Keratinocyte (primary cell): Measurements from ENCODE around the gene ATAD3A. TPM values are rescaled to one million over a fixed set of nuclear protein-coding genes. Genes with fewer than 3 reads are reported as not detected.
"Not testable (repeated sequence)": the region's sequence is repeated elsewhere in the genome, so short reads cannot be mapped to it uniquely, and the experiment has no call there.

Experiments
- DNase-seq: peaks from one replicate; pipeline ENCODE4 v3.0.0-alpha.2; 2011; ENCODE audit warnings: low read depth, missing footprints, low spot score
- FAIRE-seq: peaks from 2 replicates; lab custom pipeline; 2011; peaks lifted over from hg19 to GRCh38; lab: Jason Lieb, UNC
- H2AFZ ChIP-seq: 2 replicates; pipeline ENCODE4 v1.6.0; 2012; ENCODE audit warnings: low read length, control low read depth, inconsistent platforms; ENCODE audit not compliant: control insufficient read depth
- H3K27ac ChIP-seq: 2 replicates; pipeline ENCODE4 v1.5.1; 2011; ENCODE audit warnings: low read length; ENCODE audit not compliant: control insufficient read depth, insufficient read depth
- H3K27me3 ChIP-seq: 3 replicates; pipeline ENCODE4 v1.6.0; 2011; ENCODE audit warnings: low read length; ENCODE audit not compliant: control insufficient read depth, insufficient read depth; ENCODE audit errors: extremely low read depth
- H3K36me3 ChIP-seq, 2 experiments: 2 replicates in 1 of 2; 3 replicates in 1 of 2; pipeline ENCODE4 v1.5.1; 2011; ENCODE audit warnings: low read length in 2 of 2, mild to moderate bottlenecking in 1 of 2; ENCODE audit not compliant: control insufficient read depth in 2 of 2, insufficient read depth in 2 of 2; ENCODE audit errors: extremely low read depth in 1 of 2
- H3K4me1 ChIP-seq: 3 replicates; pipeline ENCODE4 v1.5.1; 2011; ENCODE audit warnings: low read length; ENCODE audit not compliant: control insufficient read depth, insufficient read depth; ENCODE audit errors: extremely low read depth
- H3K4me2 ChIP-seq: 3 replicates; pipeline ENCODE4 v1.6.0; 2011; ENCODE audit warnings: low read depth, low read length; ENCODE audit not compliant: control insufficient read depth, insufficient read depth; ENCODE audit errors: extremely low read depth
- H3K4me3 ChIP-seq, 3 experiments: fragments of 200-600 bp in 1 of 3; sonication (generic) in 1 of 3; 2 replicates in 2 of 3; 3 replicates in 1 of 3; pipeline ENCODE4 v1.5.1; 2011 to 2016; ENCODE audit warnings: low read length in 3 of 3, mild to moderate bottlenecking in 3 of 3, control low read depth in 2 of 3, inconsistent platforms in 1 of 3, low read depth in 1 of 3, mixed read lengths in 1 of 3, mixed run types in 1 of 3, moderate library complexity in 1 of 3; ENCODE audit not compliant: control insufficient read depth in 2 of 3, insufficient read depth in 2 of 3; ENCODE audit errors: extremely low read depth in 1 of 3
- H3K79me2 ChIP-seq: 2 replicates; pipeline ENCODE4 v1.6.0; 2012; ENCODE audit warnings: low read length; ENCODE audit not compliant: control insufficient read depth, insufficient read depth
- H3K9ac ChIP-seq: 3 replicates; pipeline ENCODE4 v1.6.0; 2011; ENCODE audit warnings: low read length; ENCODE audit not compliant: control insufficient read depth, insufficient read depth; ENCODE audit errors: extremely low read depth
- H3K9me1 ChIP-seq: 3 replicates; pipeline ENCODE4 v1.6.0; 2011; ENCODE audit warnings: low read length; ENCODE audit not compliant: control insufficient read depth, insufficient read depth; ENCODE audit errors: extremely low read depth
- H3K9me3 ChIP-seq: 2 replicates; pipeline ENCODE4 v1.5.1; 2012; ENCODE audit warnings: low read depth, low read length; ENCODE audit not compliant: control insufficient read depth
- H4K20me1 ChIP-seq: 3 replicates; pipeline ENCODE4 v1.6.0; 2011; ENCODE audit warnings: low read length; ENCODE audit not compliant: control insufficient read depth, insufficient read depth; ENCODE audit errors: extremely low read depth
- CTCF ChIP-seq, 3 experiments: IDR thresholded peaks in 1 of 3; conservative IDR thresholded peaks in 1 of 3; optimal IDR thresholded peaks in 1 of 3; 2 replicates in 2 of 3; 3 replicates in 1 of 3; pipeline versions ENCODE3 to v1.5.1; 2011; ENCODE audit warnings: low read length in 3 of 3, mild to moderate bottlenecking in 3 of 3, moderate library complexity in 2 of 3, control low read depth in 1 of 3, inconsistent platforms in 1 of 3; ENCODE audit not compliant: insufficient read depth in 2 of 3; ENCODE audit errors: extremely low read depth in 1 of 3
- EZH2 ChIP-seq: IDR thresholded peaks from one replicate; pipeline ENCODE4 v1.6.1; 2012; ENCODE audit warnings: inconsistent platforms, mild to moderate bottlenecking, low read length, moderate library complexity
- dilution Hi-C: fragments of 300-500 bp; cut with MboI; formaldehyde crosslinking; loops from one replicate; pipeline ENCODE4 v1.7.0; 2020; ENCODE audit warnings: low sequenced_read_pairs; ENCODE audit not compliant: extremely low pct_ligation_motif_present
- polyA plus RNA-seq, 5 experiments: library from polyadenylated mRNA; depleted of rRNA in 3 of 5; stranded (reverse) in 3 of 5; stranded (forward) in 1 of 5; unstranded in 1 of 5; fragments of >200 nt; gene quantifications; 1 replicate in 1 of 5; 2 replicates in 3 of 5; 3 replicates in 1 of 5; pipeline versions ENCODE4 v1.2.1 to v1.2.3, GENCODE V29; 2011 to 2012; ENCODE audit warnings: missing spikeins in 2 of 5, low read depth in 1 of 5, low replicate concordance in 1 of 5

The ATAD3A gene
- polyA plus RNA-seq, 1 donor (not counting 4 experiments of a cell fraction or from before 2014, with no cell fraction given) = 19.9 TPM

DNA sequence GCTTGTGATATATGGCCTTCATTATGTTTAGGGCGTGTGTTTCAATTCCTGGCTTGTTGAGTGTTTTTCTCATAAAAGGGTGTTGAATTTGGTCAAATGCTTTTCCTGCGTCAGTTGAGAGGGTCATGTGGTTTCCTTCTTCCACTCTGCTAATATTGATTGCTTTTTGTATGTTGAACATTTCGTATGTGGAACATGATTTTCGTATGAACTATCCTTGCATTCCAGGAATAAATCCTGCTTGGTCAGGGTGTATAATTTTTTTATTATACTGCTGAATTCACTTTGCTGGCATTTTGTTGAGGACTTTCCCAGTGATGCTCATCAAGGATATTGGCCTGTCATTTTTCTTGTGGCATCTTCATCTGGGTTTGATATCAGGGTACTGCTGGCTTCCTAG is 4.7 kb upstream of the ATAD3A start:
- dilution Hi-C loops = no loop called here

DNA sequence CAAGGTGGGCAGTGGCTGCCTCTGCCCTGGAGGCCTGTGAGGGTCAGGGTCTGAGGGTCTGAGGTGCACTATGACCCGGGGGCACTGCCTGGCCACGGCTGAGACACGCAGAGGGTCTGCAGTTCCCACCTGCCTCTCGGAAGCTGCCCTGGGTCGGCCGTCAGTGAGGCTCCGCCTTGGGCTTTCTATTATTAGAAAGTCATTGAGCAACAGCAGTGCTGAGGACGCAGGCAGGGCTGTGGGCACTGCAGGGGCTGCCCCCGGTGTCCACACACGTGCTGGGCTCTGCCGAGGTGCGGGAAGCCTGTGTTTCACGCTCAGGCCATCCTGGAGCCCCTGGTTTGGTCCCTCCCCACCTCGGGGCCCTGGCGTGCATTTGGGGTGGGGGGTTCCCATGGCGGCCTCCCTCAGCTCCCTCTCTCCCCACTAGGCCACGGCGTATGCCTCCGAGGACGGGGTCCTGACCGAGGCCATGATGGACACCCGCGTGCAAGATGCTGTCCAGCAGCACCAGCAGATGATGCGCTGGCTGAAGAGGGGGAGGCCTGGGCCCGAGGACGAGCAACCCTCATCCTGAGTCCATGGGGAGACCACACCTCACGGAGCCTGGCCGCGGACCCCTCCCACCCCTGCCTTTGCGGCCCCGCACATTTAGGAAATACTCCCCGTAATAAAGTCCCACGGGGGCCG is 3.0 kb upstream of the ATAD3A start:
- H3K27me3 ChIP-seq, H3K9me1 ChIP-seq, H3K9ac ChIP-seq, H3K4me3 ChIP-seq, dilution Hi-C loops, H3K4me2 ChIP-seq, H3K9me3 ChIP-seq, H2AFZ ChIP-seq, H3K4me1 ChIP-seq, H3K27ac ChIP-seq, FAIRE-seq, DNase-seq, H4K20me1 ChIP-seq, H3K36me3 ChIP-seq: not testable (repeated sequence)
- H3K79me2 ChIP-seq = peaks cover 12% of the 10 kb centered on the region

More for the DNA sequence above, 4.7 kb upstream of the ATAD3A start:
- no peaks in the 10 kb centered on the region for H3K9me1 ChIP-seq
- no peak for FAIRE-seq
- H3K4me2 ChIP-seq = no peak overlapping the region
- no peaks in the 10 kb centered on the region for H4K20me1 ChIP-seq
- no peaks in the 10 kb centered on the region for H3K9me3 ChIP-seq
- no peaks in the 10 kb centered on the region for H3K27me3 ChIP-seq
- H3K4me3 ChIP-seq = no peak overlapping the region
- H3K36me3 ChIP-seq = no peaks in the 10 kb centered on the region
- no peak overlapping the region for H2AFZ ChIP-seq
- peaks cover 3% of the 10 kb centered on the region for H3K79me2 ChIP-seq
- H3K27ac ChIP-seq = no peak overlapping the region
- no peak overlapping the region for H3K9ac ChIP-seq
- DNase-seq = no peak
- H3K4me1 ChIP-seq = peaks cover 5% of the 10 kb centered on the region
- no peak for TF ChIP-seq EZH2
- no peak for TF ChIP-seq CTCF (optimal IDR thresholded peaks at IDR 0.05 in 1 of 3, IDR thresholded peaks at IDR 0.05 in 1 of 3, conservative IDR thresholded peaks at IDR 0.05 in 1 of 3; ENCODE audit: extremely low read depth in 1 of 3, insufficient read depth in 2 of 3, low read length in 3 of 3)

DNA sequence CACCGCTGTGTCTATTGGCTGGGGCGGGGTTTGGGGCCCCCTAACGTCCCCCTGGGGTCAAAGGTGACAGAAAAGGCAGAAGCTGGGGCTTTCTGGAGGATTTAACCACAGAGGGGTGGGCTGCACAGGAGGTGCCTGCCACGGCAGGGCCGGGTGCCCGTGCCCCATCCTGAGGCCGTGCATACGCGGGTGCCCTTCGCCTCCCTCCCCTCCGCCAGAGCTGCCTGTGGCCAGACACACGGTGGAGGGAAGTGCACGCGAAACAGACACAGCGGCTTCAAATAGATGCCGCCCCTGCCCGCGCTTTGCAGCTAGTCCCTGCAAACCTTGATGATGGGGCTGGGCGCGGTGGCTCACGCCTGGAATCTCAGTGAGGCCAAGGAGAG is 2.5 kb upstream of the ATAD3A start:
- dilution Hi-C loops, H3K27ac ChIP-seq, H3K36me3 ChIP-seq, H3K9me1 ChIP-seq, H3K27me3 ChIP-seq, H3K4me2 ChIP-seq, H3K4me3 ChIP-seq, H4K20me1 ChIP-seq, H3K9ac ChIP-seq, DNase-seq, H3K4me1 ChIP-seq, H3K9me3 ChIP-seq, H2AFZ ChIP-seq, FAIRE-seq: not testable (repeated sequence)
- H3K79me2 ChIP-seq = peaks cover 15% of the 10 kb centered on the region
